DND-41 (cell line): Measurements from ENCODE around the gene KMT5B.

Experiments used
- ATAC-seq: fragments of 200-7000 bp; cut with Tn5 transposase; 3 replicates; pipeline ENCODE4 v1.9.1; 2021; ENCODE audit warnings: low read depth; ENCODE audit not compliant: insufficient read depth
- DNase-seq: peaks from one replicate; pipeline ENCODE4 v3.0.0-alpha.2; 2020
- H2AFZ ChIP-seq: 2 replicates; pipeline ENCODE4 v1.6.0; 2012; ENCODE audit warnings: low read depth, low read length
- H3K27ac ChIP-seq: 2 replicates; pipeline ENCODE4 v1.5.1; 2012; ENCODE audit warnings: low read length, inconsistent platforms
- H3K27me3 ChIP-seq: fragments of 200-600 bp; sonication (generic); 2 replicates; pipeline ENCODE4 v1.6.0; 2012; ENCODE audit warnings: low read length, mild to moderate bottlenecking, inconsistent platforms; ENCODE audit not compliant: insufficient read depth, poor library complexity
- H3K36me3 ChIP-seq: 2 replicates; pipeline ENCODE4 v1.5.1; 2012; ENCODE audit warnings: low read length, inconsistent platforms; ENCODE audit not compliant: insufficient read depth
- H3K4me1 ChIP-seq: 2 replicates; pipeline ENCODE4 v1.5.1; 2012; ENCODE audit warnings: mild to moderate bottlenecking, low read length; ENCODE audit not compliant: insufficient read depth
- H3K4me2 ChIP-seq: 2 replicates; pipeline ENCODE4 v1.6.0; 2012; ENCODE audit warnings: mild to moderate bottlenecking, moderate library complexity, low read length, inconsistent platforms; ENCODE audit not compliant: insufficient read depth
- H3K4me3 ChIP-seq, 2 experiments: fragments of 200-600 bp in 1 of 2; shearing (Covaris generic) in 1 of 2; 2 replicates each; pipeline ENCODE4 v1.5.1; 2012 to 2016; ENCODE audit warnings: inconsistent platforms in 2 of 2, low read length in 2 of 2, mild to moderate bottlenecking in 2 of 2, low read depth in 1 of 2, moderate library complexity in 1 of 2
- H3K79me2 ChIP-seq: 2 replicates; pipeline ENCODE4 v1.6.0; 2012; ENCODE audit warnings: low read length, inconsistent platforms; ENCODE audit not compliant: insufficient read depth
- H3K9ac ChIP-seq: 2 replicates; pipeline ENCODE4 v1.6.0; 2012; ENCODE audit warnings: low read depth, mild to moderate bottlenecking, inconsistent platforms, low read length, moderate library complexity
- H3K9me3 ChIP-seq: 2 replicates; pipeline ENCODE4 v1.5.1; 2012; ENCODE audit warnings: low read length, moderate library complexity, mild to moderate bottlenecking, inconsistent platforms; ENCODE audit not compliant: insufficient read depth, severe bottlenecking
- H4K20me1 ChIP-seq: 2 replicates; pipeline ENCODE4 v1.6.0; 2012; ENCODE audit warnings: low read length; ENCODE audit not compliant: insufficient read depth
- EZH2 ChIP-seq: IDR thresholded peaks from 3 replicates; pipeline ENCODE4 v1.6.1; 2012; ENCODE audit warnings: borderline replicate concordance, low read depth, mild to moderate bottlenecking, moderate library complexity, low read length, inconsistent platforms; ENCODE audit not compliant: severe bottlenecking
- TF ChIP-seq, protein P1 (sequence below): IDR thresholded peaks from 2 replicates; pipeline ENCODE4 v1.5.1; 2012; ENCODE audit warnings: borderline replicate concordance, low read length, moderate library complexity, mild to moderate bottlenecking; ENCODE audit not compliant: poor library complexity, severe bottlenecking; ENCODE audit errors: extremely low read depth

The KMT5B gene

DNA sequence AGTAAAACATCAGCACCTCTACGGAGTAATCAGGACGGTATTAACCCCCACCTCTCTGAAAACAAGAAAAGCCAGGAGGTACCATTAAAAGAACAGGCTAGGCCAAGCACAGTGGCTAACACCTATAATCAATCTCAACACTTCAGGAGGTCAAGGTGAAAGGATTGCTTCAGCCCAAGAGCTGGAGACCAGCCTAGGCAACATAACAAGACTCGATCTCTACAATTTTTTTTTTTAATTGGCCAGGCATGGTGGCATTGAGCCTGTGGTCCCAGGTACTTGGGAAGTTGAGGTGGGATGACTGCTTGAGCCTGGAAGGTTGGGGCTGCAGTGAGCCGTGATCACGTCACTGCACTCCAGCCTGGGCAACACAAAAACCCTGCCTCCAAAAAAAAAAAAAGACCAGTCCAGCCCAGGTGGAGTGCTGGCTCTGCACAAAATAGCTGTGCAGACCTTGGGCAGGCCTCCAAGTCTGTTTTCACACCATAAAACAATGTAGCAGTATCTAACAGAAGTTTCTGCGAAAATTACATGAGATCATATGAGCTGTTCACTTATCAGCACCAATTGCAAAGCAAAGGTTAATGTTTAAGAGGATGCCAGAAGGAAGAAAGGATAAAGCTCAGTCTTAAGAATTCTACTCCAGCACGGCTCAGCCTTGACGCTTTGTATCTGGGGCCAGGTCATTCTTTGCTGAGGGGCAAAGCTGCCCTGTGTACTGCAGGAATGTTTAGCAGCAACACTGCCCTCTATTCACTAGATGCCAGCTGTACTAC lies 106.7 kb downstream of the KMT5B start:
- H3K27ac ChIP-seq = no peak overlapping the region
- ATAC-seq (no peak), DNase-seq (no peak)
- H2AFZ ChIP-seq = no peak overlapping the region
- no peaks in the 10 kb centered on the region for H3K9me3 ChIP-seq
- H3K79me2 ChIP-seq = peaks cover 80% of the 10 kb centered on the region
- H3K4me2 ChIP-seq = no peak overlapping the region
- no peaks in the 10 kb centered on the region for H3K27me3 ChIP-seq
- H3K9ac ChIP-seq = no peak overlapping the region
- no peak overlapping the region for H3K4me3 ChIP-seq
- TF ChIP-seq, protein P1, sequence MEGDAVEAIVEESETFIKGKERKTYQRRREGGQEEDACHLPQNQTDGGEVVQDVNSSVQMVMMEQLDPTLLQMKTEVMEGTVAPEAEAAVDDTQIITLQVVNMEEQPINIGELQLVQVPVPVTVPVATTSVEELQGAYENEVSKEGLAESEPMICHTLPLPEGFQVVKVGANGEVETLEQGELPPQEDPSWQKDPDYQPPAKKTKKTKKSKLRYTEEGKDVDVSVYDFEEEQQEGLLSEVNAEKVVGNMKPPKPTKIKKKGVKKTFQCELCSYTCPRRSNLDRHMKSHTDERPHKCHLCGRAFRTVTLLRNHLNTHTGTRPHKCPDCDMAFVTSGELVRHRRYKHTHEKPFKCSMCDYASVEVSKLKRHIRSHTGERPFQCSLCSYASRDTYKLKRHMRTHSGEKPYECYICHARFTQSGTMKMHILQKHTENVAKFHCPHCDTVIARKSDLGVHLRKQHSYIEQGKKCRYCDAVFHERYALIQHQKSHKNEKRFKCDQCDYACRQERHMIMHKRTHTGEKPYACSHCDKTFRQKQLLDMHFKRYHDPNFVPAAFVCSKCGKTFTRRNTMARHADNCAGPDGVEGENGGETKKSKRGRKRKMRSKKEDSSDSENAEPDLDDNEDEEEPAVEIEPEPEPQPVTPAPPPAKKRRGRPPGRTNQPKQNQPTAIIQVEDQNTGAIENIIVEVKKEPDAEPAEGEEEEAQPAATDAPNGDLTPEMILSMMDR = no peak
- no peak for TF ChIP-seq EZH2
- H3K36me3 ChIP-seq = peaks cover 4% of the 10 kb centered on the region
- H4K20me1 ChIP-seq = peaks cover 20% of the 10 kb centered on the region; the same call in 1 of the 2 replicates
- peaks cover 2% of the 10 kb centered on the region; the same call in 1 of the 2 replicates for H3K4me1 ChIP-seq
